ENCODE results near the gene CASD1.

DNA sequence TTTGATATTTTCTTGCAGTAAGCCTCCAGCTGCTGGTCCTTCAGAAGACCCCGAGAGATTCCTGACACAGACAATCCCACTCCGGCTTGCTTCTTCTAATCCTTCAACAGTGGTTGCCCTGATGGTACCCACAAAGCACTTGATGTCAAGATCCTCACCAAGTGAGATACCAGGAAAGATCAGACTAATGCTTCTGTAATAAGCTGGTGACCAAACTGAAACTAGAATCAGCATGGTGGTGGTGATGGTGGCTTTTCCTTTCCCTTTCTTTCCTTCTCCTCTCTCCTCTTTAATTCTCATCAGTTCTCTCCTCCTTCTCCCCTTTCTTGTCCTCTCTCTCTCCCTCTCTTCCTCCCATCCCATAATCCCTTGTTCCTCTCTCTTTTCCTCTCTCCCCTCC is 25.8 kb upstream of the CASD1 start:
- TF ChIP-seq, protein P1, sequence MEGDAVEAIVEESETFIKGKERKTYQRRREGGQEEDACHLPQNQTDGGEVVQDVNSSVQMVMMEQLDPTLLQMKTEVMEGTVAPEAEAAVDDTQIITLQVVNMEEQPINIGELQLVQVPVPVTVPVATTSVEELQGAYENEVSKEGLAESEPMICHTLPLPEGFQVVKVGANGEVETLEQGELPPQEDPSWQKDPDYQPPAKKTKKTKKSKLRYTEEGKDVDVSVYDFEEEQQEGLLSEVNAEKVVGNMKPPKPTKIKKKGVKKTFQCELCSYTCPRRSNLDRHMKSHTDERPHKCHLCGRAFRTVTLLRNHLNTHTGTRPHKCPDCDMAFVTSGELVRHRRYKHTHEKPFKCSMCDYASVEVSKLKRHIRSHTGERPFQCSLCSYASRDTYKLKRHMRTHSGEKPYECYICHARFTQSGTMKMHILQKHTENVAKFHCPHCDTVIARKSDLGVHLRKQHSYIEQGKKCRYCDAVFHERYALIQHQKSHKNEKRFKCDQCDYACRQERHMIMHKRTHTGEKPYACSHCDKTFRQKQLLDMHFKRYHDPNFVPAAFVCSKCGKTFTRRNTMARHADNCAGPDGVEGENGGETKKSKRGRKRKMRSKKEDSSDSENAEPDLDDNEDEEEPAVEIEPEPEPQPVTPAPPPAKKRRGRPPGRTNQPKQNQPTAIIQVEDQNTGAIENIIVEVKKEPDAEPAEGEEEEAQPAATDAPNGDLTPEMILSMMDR (conservative IDR thresholded peaks at IDR 0.05): no peak
- TF ChIP-seq EZH2 (IDR thresholded peaks at IDR 0.05; ENCODE audit: low read depth): no peak

Measured in PC-9 (cell line).